Gastroesophageal sphincter (tissue), 3 donors: Measurements from ENCODE around the gene TMED8.

Experiments
- CTCF ChIP-seq, 4 experiments: fragments of 200-600 bp in 2 of 4; fragments of 450-650 bp in 2 of 4; sonication (generic) in 1 of 4; IDR thresholded peaks; one replicate each; pipeline ENCODE4 v1.5.1; 2017 to 2019; ENCODE audit warnings: antibody characterized with exemption in 4 of 4, mild to moderate bottlenecking in 2 of 4, moderate library complexity in 2 of 4
- EP300 ChIP-seq: sonication (generic); formaldehyde crosslinking; IDR thresholded peaks from one replicate; pipeline ENCODE4 v1.6.1; 2017; ENCODE audit warnings: antibody characterized with exemption, mild to moderate bottlenecking
- POLR2AphosphoS5 ChIP-seq: sonication (generic); formaldehyde crosslinking; IDR thresholded peaks from one replicate; pipeline ENCODE4 v1.6.1; 2017; ENCODE audit warnings: antibody characterized with exemption

- no peak for TF ChIP-seq EP300
- no peak for TF ChIP-seq CTCF (IDR thresholded peaks at IDR 0.05)
- no peak for TF ChIP-seq POLR2AphosphoS5
Measured at GRCh38 chr14:77369285-77369684, 7.6 kb downstream of the TMED8 start.
